ENCODE data around the gene GNB2.

GNB2 gene

GRCh38 chr7:100680576-100681271, 7.2 kb downstream of the GNB2 start:
- DNase-seq (ENCODE audit: low read depth, low spot score) = no peak

GRCh38 chr7:100681491-100682227, 8.1 kb downstream of the GNB2 start:
- DNase-seq (ENCODE audit: low read depth, low spot score) = no peak

GRCh38 chr7:100682228-100682741, 8.7 kb downstream of the GNB2 start:
- peak; percentile 47 for DNase-seq (ENCODE audit: low read depth, low spot score)

- DNase-seq (ENCODE audit: low read depth, low spot score) = no peak
Observed at GRCh38 chr7:100682991-100683658, 9.6 kb downstream of the GNB2 start.

- DNase-seq (ENCODE audit: low read depth, low spot score) = no peak
Observed at GRCh38 chr7:100683659-100684533, 10.4 kb downstream of the GNB2 start.

GRCh38 chr7:100684534-100685042, 11.0 kb downstream of the GNB2 start:
- DNase-seq (ENCODE audit: low read depth, low spot score) = no peak

GRCh38 chr7:100685049-100685605, 11.6 kb downstream of the GNB2 start:
- no peak for DNase-seq (ENCODE audit: low read depth, low spot score)

- no peak for DNase-seq (ENCODE audit: low read depth, low spot score)
Observed at GRCh38 chr7:100685631-100686145, 12.1 kb downstream of the GNB2 start.

- no peak for DNase-seq (ENCODE audit: low read depth, low spot score)
Observed at GRCh38 chr7:100686201-100686821, 12.8 kb downstream of the GNB2 start.

- no peak for DNase-seq (ENCODE audit: low read depth, low spot score)
Observed at GRCh38 chr7:100686822-100687211, 13.3 kb downstream of the GNB2 start.

GRCh38 chr7:100687261-100687660, 13.7 kb downstream of the GNB2 start:
- DNase-seq (ENCODE audit: low read depth, low spot score) = no peak

- DNase-seq (ENCODE audit: low read depth, low spot score) = no peak
Observed at GRCh38 chr7:100687751-100688300, 14.3 kb downstream of the GNB2 start.

- no peak for DNase-seq (ENCODE audit: low read depth, low spot score)
Observed at GRCh38 chr7:100688326-100688860, 14.9 kb downstream of the GNB2 start.

GRCh38 chr7:100689230-100690135, 15.9 kb downstream of the GNB2 start:
- DNase-seq (ENCODE audit: low read depth, low spot score) = no peak

GRCh38 chr7:100691676-100692577, 18.4 kb downstream of the GNB2 start:
- peak; percentile 95 for DNase-seq (ENCODE audit: low read depth, low spot score)

- no peak for DNase-seq (ENCODE audit: low read depth, low spot score)
Observed at GRCh38 chr7:100692578-100692961, 19.0 kb downstream of the GNB2 start.

GRCh38 chr7:100693312-100694097, 20.0 kb downstream of the GNB2 start:
- DNase-seq (ENCODE audit: low read depth, low spot score) = no peak
